Breast epithelium (tissue), 3 donors: Measurements from ENCODE around the gene RFX8.

ENCODE experiments used
- POLR2A ChIP-seq: fragments of 450-650 bp; IDR thresholded peaks from one replicate; pipeline ENCODE4 v1.6.1; 2016; ENCODE audit warnings: antibody characterized with exemption, mild to moderate bottlenecking, moderate library complexity
- TF ChIP-seq, protein P1 (sequence below), 3 donors: fragments of 450-650 bp; IDR thresholded peaks; one replicate each; pipeline ENCODE4 v1.5.1; 2016 to 2017; ENCODE audit warnings: antibody characterized with exemption in 3 of 3, mild to moderate bottlenecking in 3 of 3, moderate library complexity in 3 of 3

DNA sequence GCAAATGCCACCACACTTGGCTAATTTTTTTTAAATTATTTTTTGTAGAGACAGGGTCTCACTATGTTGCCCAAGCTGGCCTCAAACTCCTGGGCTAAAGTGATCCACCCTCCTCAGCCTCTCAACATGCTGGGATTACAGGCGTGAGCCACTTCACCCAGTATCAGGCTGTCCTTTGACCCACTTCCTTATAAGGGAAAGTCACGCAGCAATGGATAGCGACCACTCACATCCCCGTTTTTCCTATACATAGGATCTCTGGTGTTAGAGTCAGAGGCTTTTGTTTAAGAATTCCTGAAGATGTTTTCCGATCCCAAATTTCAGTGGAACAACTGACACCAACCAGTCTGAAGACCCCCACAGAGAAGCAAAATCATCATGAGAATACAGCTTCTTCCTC lies 41.4 kb upstream of the RFX8 start:
- TF ChIP-seq, protein P1, sequence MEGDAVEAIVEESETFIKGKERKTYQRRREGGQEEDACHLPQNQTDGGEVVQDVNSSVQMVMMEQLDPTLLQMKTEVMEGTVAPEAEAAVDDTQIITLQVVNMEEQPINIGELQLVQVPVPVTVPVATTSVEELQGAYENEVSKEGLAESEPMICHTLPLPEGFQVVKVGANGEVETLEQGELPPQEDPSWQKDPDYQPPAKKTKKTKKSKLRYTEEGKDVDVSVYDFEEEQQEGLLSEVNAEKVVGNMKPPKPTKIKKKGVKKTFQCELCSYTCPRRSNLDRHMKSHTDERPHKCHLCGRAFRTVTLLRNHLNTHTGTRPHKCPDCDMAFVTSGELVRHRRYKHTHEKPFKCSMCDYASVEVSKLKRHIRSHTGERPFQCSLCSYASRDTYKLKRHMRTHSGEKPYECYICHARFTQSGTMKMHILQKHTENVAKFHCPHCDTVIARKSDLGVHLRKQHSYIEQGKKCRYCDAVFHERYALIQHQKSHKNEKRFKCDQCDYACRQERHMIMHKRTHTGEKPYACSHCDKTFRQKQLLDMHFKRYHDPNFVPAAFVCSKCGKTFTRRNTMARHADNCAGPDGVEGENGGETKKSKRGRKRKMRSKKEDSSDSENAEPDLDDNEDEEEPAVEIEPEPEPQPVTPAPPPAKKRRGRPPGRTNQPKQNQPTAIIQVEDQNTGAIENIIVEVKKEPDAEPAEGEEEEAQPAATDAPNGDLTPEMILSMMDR (IDR thresholded peaks at IDR 0.05), result no peak
- no peak for TF ChIP-seq POLR2A
